H1 (cell line): ENCODE results near the gene GAST. TPM values are rescaled to one million over a fixed set of nuclear protein-coding genes. Genes with fewer than 3 reads are reported as not detected.

ENCODE experiments used
- CTCF ChIA-PET: fragments of 300-600 bp; sonication (Branson Sonifier 250); formaldehyde crosslinking; loops from one replicate; lab custom pipeline; 2021; ENCODE audit not compliant: partially characterized antibody; lab: Charles Lee
- POLR2A ChIA-PET: fragments of 300-600 bp; sonication (Branson Sonifier 250); formaldehyde crosslinking; loops from one replicate; lab custom pipeline; 2021; ENCODE audit warnings: inconsistent platforms; ENCODE audit not compliant: partially characterized antibody; lab: Charles Lee
- DNase-seq, 2 experiments: peaks; one replicate each; pipeline versions ENCODE4 v3.0.0 to v3.0.0-alpha.2; 2010 to 2022; ENCODE audit warnings: low spot score in 2 of 2, low read depth in 1 of 2, mixed read lengths in 1 of 2
- FAIRE-seq: peaks from 2 replicates; lab custom pipeline; 2011; peaks lifted over from hg19 to GRCh38; lab: Jason Lieb, UNC
- H2AFZ ChIP-seq: 2 replicates; pipeline ENCODE4 v1.8.1; 2012; ENCODE audit warnings: low read length, inconsistent platforms
- H2AK5ac ChIP-seq: 2 replicates; pipeline ENCODE4 v1.6.1; 2013; ENCODE audit warnings: low read depth, low read length
- H2BK120ac ChIP-seq: replicated peaks from 2 replicates; pipeline ENCODE3; 2013; ENCODE audit warnings: low read depth, low read length, inconsistent platforms
- H2BK12ac ChIP-seq: 2 replicates; pipeline ENCODE4 v1.6.1; 2013; ENCODE audit warnings: low read depth, low read length
- H2BK15ac ChIP-seq: 2 replicates; pipeline ENCODE4 v1.6.1; 2013; ENCODE audit warnings: low read length
- H2BK20ac ChIP-seq: 2 replicates; pipeline ENCODE4 v1.6.1; 2013; ENCODE audit warnings: low read length
- H2BK5ac ChIP-seq: 2 replicates; pipeline ENCODE4 v1.6.1; 2013; ENCODE audit warnings: low read depth, low read length
- H3K14ac ChIP-seq: 2 replicates; pipeline ENCODE4 v1.6.1; 2013; ENCODE audit warnings: inconsistent platforms; ENCODE audit not compliant: insufficient read length
- H3K18ac ChIP-seq: 2 replicates; pipeline ENCODE4 v1.6.1; 2013; ENCODE audit warnings: low read length; ENCODE audit errors: extremely low read depth
- H3K23ac ChIP-seq: 2 replicates; pipeline ENCODE4 v1.6.1; 2013; ENCODE audit warnings: inconsistent platforms; ENCODE audit not compliant: insufficient read length
- H3K23me2 ChIP-seq: 2 replicates; pipeline ENCODE4 v1.6.1; 2013; ENCODE audit warnings: low read depth, low read length
- H3K27ac ChIP-seq: 2 replicates; pipeline ENCODE4 v1.6.1; 2011; ENCODE audit warnings: low read depth, low read length, inconsistent platforms
- H3K27me3 ChIP-seq, 4 experiments: replicated peaks in 1 of 4; 1 replicate in 1 of 4; 2 replicates in 3 of 4; pipeline versions ENCODE4 v1.6.1 to v1.8.1; 2011 to 2013; ENCODE audit warnings: low read length in 3 of 4, mild to moderate bottlenecking in 3 of 4, inconsistent platforms in 2 of 4, mixed read lengths in 2 of 4, moderate library complexity in 1 of 4; ENCODE audit not compliant: control insufficient read depth in 3 of 4, insufficient read depth in 3 of 4; ENCODE audit errors: extremely low read depth in 1 of 4
- H3K36me3 ChIP-seq, 4 experiments: 2 replicates each; pipeline versions ENCODE4 v1.6.1 to v1.8.1; 2011 to 2013; ENCODE audit warnings: mild to moderate bottlenecking in 4 of 4, low read length in 3 of 4, moderate library complexity in 2 of 4, control low read depth in 1 of 4, inconsistent platforms in 1 of 4; ENCODE audit not compliant: insufficient read depth in 4 of 4, control insufficient read depth in 2 of 4
- H3K4ac ChIP-seq: replicated peaks from 2 replicates; pipeline ENCODE3; 2013; ENCODE audit warnings: low read length, low read depth, mixed read lengths, inconsistent platforms; ENCODE audit not compliant: insufficient read length
- H3K4me1 ChIP-seq, 4 experiments: replicated peaks in 1 of 4; 1 replicate in 1 of 4; 2 replicates in 3 of 4; pipeline versions ENCODE4 v1.6.1 to v1.8.1; 2011 to 2013; ENCODE audit warnings: low read length in 3 of 4, inconsistent platforms in 2 of 4, mixed read lengths in 1 of 4; ENCODE audit not compliant: insufficient read depth in 4 of 4, control insufficient read depth in 3 of 4
- H3K4me2 ChIP-seq, 2 experiments: 2 replicates each; pipeline versions ENCODE4 v1.6.1 to v1.8.1; 2011 to 2013; ENCODE audit warnings: low read depth in 2 of 2, low read length in 2 of 2, control low read depth in 1 of 2, inconsistent platforms in 1 of 2, mild to moderate bottlenecking in 1 of 2; ENCODE audit not compliant: insufficient read depth in 1 of 2
- H3K4me3 ChIP-seq, 4 experiments: fragments of 200-600, 300-600 bp in 1 of 4; sonication (generic), shearing (Covaris generic), sonication (Bioruptor Twin) in 1 of 4; 2 replicates each; pipeline versions ENCODE4 v1.5.1 to v1.8.1; 2011 to 2016; ENCODE audit warnings: low read length in 4 of 4, low read depth in 3 of 4, control low read depth in 2 of 4, inconsistent platforms in 2 of 4, mild to moderate bottlenecking in 2 of 4, mixed read lengths in 1 of 4, moderate library complexity in 1 of 4; ENCODE audit not compliant: insufficient read depth in 2 of 4; ENCODE audit errors: extremely low read depth in 1 of 4
- H3K56ac ChIP-seq: replicated peaks from 2 replicates; pipeline ENCODE3; 2013; ENCODE audit warnings: low read depth, mild to moderate bottlenecking, mixed read lengths, low read length, inconsistent platforms; ENCODE audit not compliant: insufficient read length
- H3K79me1 ChIP-seq: 2 replicates; pipeline ENCODE4 v1.6.1; 2013; ENCODE audit warnings: low read depth, low read length, control low read depth
- H3K79me2 ChIP-seq, 2 experiments: 2 replicates each; pipeline versions ENCODE4 v1.6.1 to v1.8.1; 2012 to 2013; ENCODE audit warnings: low read length in 2 of 2, mild to moderate bottlenecking in 2 of 2, inconsistent platforms in 1 of 2; ENCODE audit not compliant: insufficient read depth in 2 of 2, control insufficient read depth in 1 of 2
- H3K9ac ChIP-seq, 4 experiments: replicated peaks in 1 of 4; 1 replicate in 1 of 4; 2 replicates in 3 of 4; pipeline versions ENCODE4 v1.6.1 to v1.8.1; 2011 to 2013; ENCODE audit warnings: low read depth in 3 of 4, low read length in 3 of 4, control low read depth in 2 of 4, mild to moderate bottlenecking in 2 of 4, moderate library complexity in 2 of 4, inconsistent platforms in 1 of 4; ENCODE audit errors: extremely low read depth in 1 of 4
- H3K9me3 ChIP-seq, 2 experiments: 2 replicates each; pipeline versions ENCODE4 v1.6.1 to v1.8.1; 2012 to 2013; ENCODE audit warnings: mild to moderate bottlenecking in 2 of 2, moderate library complexity in 2 of 2, control low read depth in 1 of 2, inconsistent platforms in 1 of 2, low read depth in 1 of 2, low read length in 1 of 2, mixed read lengths in 1 of 2; ENCODE audit not compliant: insufficient read depth in 2 of 2
- H4K20me1 ChIP-seq, 2 experiments: replicated peaks in 1 of 2; 2 replicates each; pipeline versions ENCODE3 to v1.8.1; 2011 to 2013; ENCODE audit warnings: inconsistent platforms in 2 of 2, low read length in 2 of 2, mild to moderate bottlenecking in 1 of 2; ENCODE audit not compliant: insufficient read depth in 2 of 2, control insufficient read depth in 1 of 2
- H4K5ac ChIP-seq: 2 replicates; pipeline ENCODE4 v1.6.1; 2013; ENCODE audit warnings: low read length, low read depth, mixed read lengths, inconsistent platforms; ENCODE audit not compliant: insufficient read length
- H4K8ac ChIP-seq: 2 replicates; pipeline ENCODE4 v1.8.0; 2013; ENCODE audit warnings: mild to moderate bottlenecking, moderate library complexity, low read length, inconsistent platforms; ENCODE audit not compliant: insufficient read depth; ENCODE audit errors: extremely low read depth
- H4K91ac ChIP-seq: replicated peaks from 2 replicates; pipeline ENCODE3; 2013; ENCODE audit warnings: low read length, mixed read lengths, inconsistent platforms; ENCODE audit not compliant: insufficient read length
- KDM1A ChIP-seq: fragments of 200-600, 300-600 bp; sonication (generic); IDR thresholded peaks from 2 replicates; pipeline ENCODE4 v1.7.1; 2016; ENCODE audit warnings: mild to moderate bottlenecking, low read length, borderline replicate concordance
- WGBS, 2 experiments: shearing (Covaris generic) in 1 of 2; methylation state at CpG; one replicate each; pipeline versions ENCODE4 v1.1.6 to v1.1.7; 2013 to 2015; ENCODE audit warnings: low lambda C conversion rate in 2 of 2, mixed read lengths in 2 of 2, inconsistent platforms in 1 of 2, low coverage in 1 of 2, missing lambda C conversion rate in 1 of 2; ENCODE audit not compliant: insufficient replicate concordance in 2 of 2, insufficient coverage in 1 of 2, insufficient read length in 1 of 2; ENCODE audit errors: extremely low coverage in 1 of 2, missing lambda C conversion rate in 1 of 2; 5-methylcytosine and 5-hydroxymethylcytosine counted together
- polyA plus RNA-seq, 7 experiments: library from polyadenylated mRNA; depleted of rRNA in 3 of 7; stranded (reverse) in 5 of 7; unstranded in 2 of 7; fragments of >200 nt in 5 of 7; fragments of 200-250 nt in 2 of 7; gene quantifications; 1 replicate in 5 of 7; 2 replicates in 1 of 7; 4 replicates in 1 of 7; pipeline versions ENCODE4 v1.2.1 to v1.2.3, GENCODE V29; 2011 to 2013; ENCODE audit warnings: missing spikeins in 2 of 7, mixed read lengths in 2 of 7
- total RNA-seq: library from RNA; stranded (reverse); fragmentation: NEBNext Ultra II Directional; extraction: Animal tissue kit (Norgen Biotek cat#: 25700); gene quantifications from 2 replicates; pipeline ENCODE4 v1.2.1, GENCODE V29; 2021

The GAST gene
- total and polyA plus RNA-seq, 2 of the 8 experiments (the other 6 are each of a cell fraction or from before 2014, with no cell fraction given): not detected

- 93% methylated on average over 5 of the region's 5 CpGs; no CpG with 5 or more reads in 1 of the 2 experiments for WGBS, 2 experiments
- Histone ChIP-seq H2BK12ac (no peak overlapping the region; the same call in 1 of the 2 replicates), H3K79me2 (no peaks in the 10 kb centered on the region), H3K27me3 (peaks cover 5 to 26% (median 14%) of the 10 kb centered on the region in 4 experiments), H3K4me3 (no peak overlapping the region), H3K4me2 (no peak overlapping the region), H2AFZ (no peak overlapping the region), H3K23ac (no peak overlapping the region), H4K8ac (peak overlapping the region; percentile 80; the same call in 1 of the 2 replicates), H4K91ac (no peak overlapping the region), H3K9me3 (no peaks in the 10 kb centered on the region), H3K27ac (no peak overlapping the region), H3K36me3 (no peaks in the 10 kb centered on the region), H3K56ac (no peak overlapping the region), H2BK20ac (no peak overlapping the region), H3K4me1 (peaks cover 0 to 9% (median 7%) of the 10 kb centered on the region in 4 experiments; a peak in 6 of 7 replicates), H3K9ac (no peak overlapping the region), H3K79me1 (no peaks in the 10 kb centered on the region), H2BK5ac (no peak overlapping the region), H3K18ac (no peak overlapping the region), H2BK120ac (no peak overlapping the region), H3K4ac (no peak overlapping the region), H3K14ac (no peak overlapping the region), H4K20me1 (no peaks in the 10 kb centered on the region), H3K23me2 (no peaks in the 10 kb centered on the region), H2BK15ac (0 out of 2 replicates have a peak overlapping the region, but pooled peaks have one; percentile 25), H4K5ac (no peak overlapping the region), H2AK5ac (no peak overlapping the region)
- DNase-seq (no peak), FAIRE-seq (no peak)
- POLR2A ChIA-PET: interaction anchor here (0.6 to 5.2 kb wide), 8 partner anchors 10 to 125 kb away, joined by 3 to 19 read pairs (median 5); partner anchors contain the start of genes EIF1, JUP and KLHL11
- CTCF ChIA-PET: interaction anchor here (0.6 to 5.9 kb wide), 6 partner anchors 11 to 102 kb away, joined by 3 to 39 read pairs (median 3); no protein-coding TSS in a partner anchor
- peak; percentile 74; the same call in 1 of the 2 replicates for TF ChIP-seq KDM1A
Observed at GRCh38 chr17:41740506-41740905, 28.4 kb downstream of the GAST start.
